Ishikawa (cell line): Measurements from ENCODE around the gene AP5B1.

ENCODE experiments used
- CEBPB ChIP-seq: IDR thresholded peaks from 2 replicates; pipeline ENCODE4 v1.6.1; 2012
- CREB1 ChIP-seq: IDR thresholded peaks from 2 replicates; pipeline ENCODE4 v1.6.1; 2012; ENCODE audit warnings: low read depth
- EGR1 ChIP-seq: IDR thresholded peaks from 2 replicates; pipeline ENCODE4 v1.6.1; 2012
- EP300 ChIP-seq: IDR thresholded peaks from 2 replicates; pipeline ENCODE4 v1.6.1; 2012; ENCODE audit warnings: borderline replicate concordance
- FOXM1 ChIP-seq: IDR thresholded peaks from 2 replicates; pipeline ENCODE4 v1.6.1; 2012; ENCODE audit warnings: low read depth, borderline replicate concordance
- MAX ChIP-seq: IDR thresholded peaks from 2 replicates; pipeline ENCODE4 v1.6.1; 2012
- NFIC ChIP-seq: IDR thresholded peaks from 2 replicates; pipeline ENCODE4 v1.6.1; 2012
- RAD21 ChIP-seq: IDR thresholded peaks from 2 replicates; pipeline ENCODE4 v1.6.1; 2012; ENCODE audit warnings: low read depth
- TAF1 ChIP-seq: IDR thresholded peaks from 2 replicates; pipeline ENCODE4 v1.6.1; 2012; ENCODE audit warnings: low read depth, mild to moderate bottlenecking
- TCF12 ChIP-seq: IDR thresholded peaks from 2 replicates; pipeline ENCODE4 v1.6.1; 2012; ENCODE audit warnings: low read depth
- TEAD4 ChIP-seq: IDR thresholded peaks from 2 replicates; pipeline ENCODE4 v1.6.1; 2012
- YY1 ChIP-seq: IDR thresholded peaks from 2 replicates; pipeline ENCODE4 v1.6.1; 2012; ENCODE audit warnings: low read depth
- ZBTB7A ChIP-seq: IDR thresholded peaks from 2 replicates; pipeline ENCODE4 v1.6.1; 2012; ENCODE audit warnings: low read depth
- TF ChIP-seq, protein P1 (sequence below): IDR thresholded peaks from 2 replicates; pipeline ENCODE4 v1.6.1; 2012; ENCODE audit warnings: low read depth, mild to moderate bottlenecking
- TF ChIP-seq, protein P2 (sequence below): IDR thresholded peaks from 2 replicates; pipeline ENCODE4 v1.6.1; 2012

The AP5B1 gene

DNA sequence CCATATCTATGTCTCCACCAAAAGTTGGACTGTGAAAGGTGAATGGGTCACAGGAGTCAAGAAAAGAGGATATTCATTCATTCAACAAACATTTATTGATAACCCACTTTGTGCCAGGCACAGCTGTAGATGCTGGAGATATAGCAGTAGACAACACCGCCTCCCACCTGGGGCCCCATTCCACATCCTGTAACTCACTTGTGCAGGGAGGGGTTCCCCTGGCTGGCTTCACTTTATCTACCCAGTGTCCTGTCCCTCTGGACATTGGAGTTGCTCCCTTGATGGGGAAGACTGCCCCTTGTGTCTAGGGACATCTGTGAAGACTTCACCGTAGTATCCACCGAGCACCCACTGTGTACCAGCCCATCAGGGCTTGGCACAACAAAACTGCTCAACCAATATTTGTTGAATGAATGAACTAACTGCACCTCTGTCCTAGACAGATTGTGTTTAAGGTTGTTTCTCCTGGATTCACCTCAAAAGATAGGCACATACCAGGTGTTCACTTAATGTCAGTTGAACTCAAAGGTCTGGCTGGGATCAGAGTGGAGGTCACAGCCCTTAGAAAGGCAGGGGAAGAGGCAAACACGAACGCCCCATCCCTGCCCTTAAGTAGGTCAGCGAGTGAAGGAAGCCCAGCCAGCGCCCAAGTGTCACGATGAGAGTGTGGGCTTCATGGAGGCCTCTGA is 4.7 kb upstream of the AP5B1 start:
- TF ChIP-seq CEBPB: no peak
- no peak for TF ChIP-seq NFIC
- no peak for TF ChIP-seq TAF1
- no peak for TF ChIP-seq RAD21

GRCh38 chr11:65782816-65783228 is 2.0 kb upstream of the AP5B1 start:
- no peak for TF ChIP-seq CREB1
- TF ChIP-seq EP300: no peak
- no peak for TF ChIP-seq NFIC
- TF ChIP-seq TAF1: no peak
- TF ChIP-seq MAX: no peak
- TF ChIP-seq, protein P1, sequence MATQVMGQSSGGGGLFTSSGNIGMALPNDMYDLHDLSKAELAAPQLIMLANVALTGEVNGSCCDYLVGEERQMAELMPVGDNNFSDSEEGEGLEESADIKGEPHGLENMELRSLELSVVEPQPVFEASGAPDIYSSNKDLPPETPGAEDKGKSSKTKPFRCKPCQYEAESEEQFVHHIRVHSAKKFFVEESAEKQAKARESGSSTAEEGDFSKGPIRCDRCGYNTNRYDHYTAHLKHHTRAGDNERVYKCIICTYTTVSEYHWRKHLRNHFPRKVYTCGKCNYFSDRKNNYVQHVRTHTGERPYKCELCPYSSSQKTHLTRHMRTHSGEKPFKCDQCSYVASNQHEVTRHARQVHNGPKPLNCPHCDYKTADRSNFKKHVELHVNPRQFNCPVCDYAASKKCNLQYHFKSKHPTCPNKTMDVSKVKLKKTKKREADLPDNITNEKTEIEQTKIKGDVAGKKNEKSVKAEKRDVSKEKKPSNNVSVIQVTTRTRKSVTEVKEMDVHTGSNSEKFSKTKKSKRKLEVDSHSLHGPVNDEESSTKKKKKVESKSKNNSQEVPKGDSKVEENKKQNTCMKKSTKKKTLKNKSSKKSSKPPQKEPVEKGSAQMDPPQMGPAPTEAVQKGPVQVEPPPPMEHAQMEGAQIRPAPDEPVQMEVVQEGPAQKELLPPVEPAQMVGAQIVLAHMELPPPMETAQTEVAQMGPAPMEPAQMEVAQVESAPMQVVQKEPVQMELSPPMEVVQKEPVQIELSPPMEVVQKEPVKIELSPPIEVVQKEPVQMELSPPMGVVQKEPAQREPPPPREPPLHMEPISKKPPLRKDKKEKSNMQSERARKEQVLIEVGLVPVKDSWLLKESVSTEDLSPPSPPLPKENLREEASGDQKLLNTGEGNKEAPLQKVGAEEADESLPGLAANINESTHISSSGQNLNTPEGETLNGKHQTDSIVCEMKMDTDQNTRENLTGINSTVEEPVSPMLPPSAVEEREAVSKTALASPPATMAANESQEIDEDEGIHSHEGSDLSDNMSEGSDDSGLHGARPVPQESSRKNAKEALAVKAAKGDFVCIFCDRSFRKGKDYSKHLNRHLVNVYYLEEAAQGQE: no peak
- TF ChIP-seq, protein P2, sequence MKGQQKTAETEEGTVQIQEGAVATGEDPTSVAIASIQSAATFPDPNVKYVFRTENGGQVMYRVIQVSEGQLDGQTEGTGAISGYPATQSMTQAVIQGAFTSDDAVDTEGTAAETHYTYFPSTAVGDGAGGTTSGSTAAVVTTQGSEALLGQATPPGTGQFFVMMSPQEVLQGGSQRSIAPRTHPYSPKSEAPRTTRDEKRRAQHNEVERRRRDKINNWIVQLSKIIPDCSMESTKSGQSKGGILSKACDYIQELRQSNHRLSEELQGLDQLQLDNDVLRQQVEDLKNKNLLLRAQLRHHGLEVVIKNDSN: no peak
- no peak for TF ChIP-seq YY1
- no peak for TF ChIP-seq EGR1
- TF ChIP-seq RAD21: no peak
- no peak for TF ChIP-seq FOXM1
- TF ChIP-seq ZBTB7A: no peak
- no peak for TF ChIP-seq CEBPB
- TF ChIP-seq TEAD4: no peak
- TF ChIP-seq TCF12: no peak

GRCh38 chr11:65781962-65782815 is 1.4 kb upstream of the AP5B1 start:
- no peak for TF ChIP-seq TAF1
- no peak for TF ChIP-seq RAD21
- no peak for TF ChIP-seq NFIC
- TF ChIP-seq CREB1: no peak
- TF ChIP-seq EGR1: no peak
- no peak for TF ChIP-seq ZBTB7A
- no peak for TF ChIP-seq CEBPB
- TF ChIP-seq, protein P1: no peak
- no peak for TF ChIP-seq TEAD4
- no peak for TF ChIP-seq FOXM1
- no peak for TF ChIP-seq YY1

- TF ChIP-seq, protein P2: no peak
- no peak for TF ChIP-seq CEBPB
- TF ChIP-seq EP300: no peak
- TF ChIP-seq NFIC: peak; percentile 8; the same call in 1 of the 2 replicates
- no peak for TF ChIP-seq YY1
- TF ChIP-seq EGR1: no peak
- TF ChIP-seq TEAD4: no peak
- TF ChIP-seq CREB1: no peak
- TF ChIP-seq TCF12: no peak
- 0 out of 2 replicates have a peak, but pooled peaks have one; percentile 19 for TF ChIP-seq MAX
- no peak for TF ChIP-seq TAF1
- TF ChIP-seq, protein P1: no peak
- peak; percentile 68; the same call in 1 of the 2 replicates for TF ChIP-seq ZBTB7A
Measured at GRCh38 chr11:65781152-65781961, 581 bp upstream of the AP5B1 start.
